Right ventricle myocardium superior (tissue), 1 donor: Measurements from ENCODE around the gene NAP1L5. TPM values are rescaled to one million over a fixed set of nuclear protein-coding genes. Genes with fewer than 3 reads are reported as not detected.

Source experiments
- ATAC-seq: fragments of 200-7000 bp; cut with Tn5 transposase; one replicate; pipeline ENCODE4 v1.9.1; 2020; ENCODE audit warnings: mild to moderate bottlenecking; ENCODE audit not compliant: poor library complexity
- DNase-seq: peaks from one replicate; pipeline ENCODE4 v3.0.0-alpha.2; 2020
- intact Hi-C: fragments of 100-400 bp; cut with DNase I; formaldehyde crosslinking; loops from one replicate; pipeline ENCODE4 v1.11.2; 2022
- long read RNA-seq: library from polyadenylated mRNA; unstranded; transcript quantifications from one replicate; pipeline ENCODE4 v2.0.0, GENCODE V29; 2021
- total RNA-seq: library from RNA; stranded (reverse); fragmentation: NEBNext Ultra II Directional; extraction: Animal tissue kit (Norgen Biotek cat#: 25700); gene quantifications from one replicate; pipeline ENCODE4 v1.2.1, GENCODE V29; 2021
- donor health status: DM: no; HTN: yes; CAD: no; lungs with severe emphysema.

NAP1L5 gene
- 1.9 TPM for total RNA-seq
- long read RNA-seq, partial matches to known transcripts = 0 of 1 reads
- long read RNA-seq, other reads (novel, unspliced or antisense) = 0 of 1 reads

GRCh38 chr4:88697588-88698329, at the start of gene NAP1L5:
NAP1L5 (minus strand) TSS chr4:88697829; CDS start chr4:88697754, 75 bp downstream.
- intact Hi-C loops = no loop called here
- DNase-seq (peak; percentile 81), ATAC-seq (peak; percentile 88)

- no peak for DNase-seq
- no peak for ATAC-seq
- intact Hi-C loops = no loop called here
These were observed 49.7 kb upstream of the NAP1L5 start for GRCh38 chr4:88747351-88747750.

GRCh38 chr4:88746206-88746605, 48.6 kb upstream of the NAP1L5 start:
- DNase-seq (no peak), ATAC-seq (peak; percentile 33)
- intact Hi-C loops = no loop called here

- intact Hi-C loops = no loop called here
These were observed 48.0 kb upstream of the NAP1L5 start for GRCh38 chr4:88745581-88746163.

GRCh38 chr4:88745175-88745574, 47.5 kb upstream of the NAP1L5 start:
- DNase-seq (no peak), ATAC-seq (peak; percentile 51)
- intact Hi-C loops = no loop called here

More at GRCh38 chr4:88745581-88746163, 48.0 kb upstream of the NAP1L5 start:
- no peak for DNase-seq
- ATAC-seq = peak; percentile 76

- peak; percentile 6 for ATAC-seq
- intact Hi-C loops = no loop called here
- DNase-seq = no peak
These were observed 47.0 kb upstream of the NAP1L5 start for GRCh38 chr4:88744609-88745008.

GRCh38 chr4:88743696-88744095, 46.1 kb upstream of the NAP1L5 start:
- ATAC-seq = no peak
- DNase-seq = no peak
- intact Hi-C loops = no loop called here

- DNase-seq (no peak), ATAC-seq (no peak)
- intact Hi-C loops = no loop called here
These were observed 44.9 kb upstream of the NAP1L5 start for GRCh38 chr4:88742561-88742960.

- DNase-seq = no peak
- intact Hi-C loops = no loop called here
- ATAC-seq = no peak
These were observed 40.6 kb upstream of the NAP1L5 start for GRCh38 chr4:88738180-88738579.

- ATAC-seq = no peak
- intact Hi-C loops = no loop called here
- no peak for DNase-seq
These were observed 39.8 kb upstream of the NAP1L5 start for GRCh38 chr4:88737307-88737941.

- intact Hi-C loops = no loop called here
- ATAC-seq (no peak), DNase-seq (no peak)
These were observed 38.6 kb upstream of the NAP1L5 start for GRCh38 chr4:88736264-88736663.

- ATAC-seq = peak; percentile 73
These were observed 37.9 kb upstream of the NAP1L5 start for GRCh38 chr4:88735564-88735963.

GRCh38 chr4:88734403-88734949, 36.8 kb upstream of the NAP1L5 start:
- intact Hi-C loops = no loop called here
- ATAC-seq (peak; percentile 6), DNase-seq (no peak)

More at GRCh38 chr4:88735564-88735963, 37.9 kb upstream of the NAP1L5 start:
- no peak for DNase-seq
- intact Hi-C loops = no loop called here

GRCh38 chr4:88732714-88733368, 35.2 kb upstream of the NAP1L5 start:
- ATAC-seq = no peak
- no peak for DNase-seq
- intact Hi-C loops = no loop called here

- no peak for DNase-seq
- intact Hi-C loops = no loop called here
- no peak for ATAC-seq
These were observed 33.8 kb upstream of the NAP1L5 start for GRCh38 chr4:88731381-88731780.

- intact Hi-C loops = no loop called here
- no peak for DNase-seq
- no peak for ATAC-seq
These were observed 33.2 kb upstream of the NAP1L5 start for GRCh38 chr4:88730811-88731210.

GRCh38 chr4:88729146-88729760, 31.6 kb upstream of the NAP1L5 start:
- no peak for ATAC-seq
- no peak for DNase-seq
- intact Hi-C loops = no loop called here

GRCh38 chr4:88728146-88728545, 30.5 kb upstream of the NAP1L5 start:
- intact Hi-C loops = no loop called here
- DNase-seq = peak; percentile 64

GRCh38 chr4:88725986-88726385, 28.4 kb upstream of the NAP1L5 start:
- DNase-seq (no peak), ATAC-seq (no peak)
- intact Hi-C loops = no loop called here

More at GRCh38 chr4:88728146-88728545, 30.5 kb upstream of the NAP1L5 start:
- ATAC-seq = peak; percentile 76
